MV-4-11 (cell line): ENCODE results near the gene LRMDA.

Source experiments
- DNase-seq: peaks from one replicate; lab custom pipeline; 2025; lab: John Stamatoyannopoulos, UW

LRMDA gene

DNA sequence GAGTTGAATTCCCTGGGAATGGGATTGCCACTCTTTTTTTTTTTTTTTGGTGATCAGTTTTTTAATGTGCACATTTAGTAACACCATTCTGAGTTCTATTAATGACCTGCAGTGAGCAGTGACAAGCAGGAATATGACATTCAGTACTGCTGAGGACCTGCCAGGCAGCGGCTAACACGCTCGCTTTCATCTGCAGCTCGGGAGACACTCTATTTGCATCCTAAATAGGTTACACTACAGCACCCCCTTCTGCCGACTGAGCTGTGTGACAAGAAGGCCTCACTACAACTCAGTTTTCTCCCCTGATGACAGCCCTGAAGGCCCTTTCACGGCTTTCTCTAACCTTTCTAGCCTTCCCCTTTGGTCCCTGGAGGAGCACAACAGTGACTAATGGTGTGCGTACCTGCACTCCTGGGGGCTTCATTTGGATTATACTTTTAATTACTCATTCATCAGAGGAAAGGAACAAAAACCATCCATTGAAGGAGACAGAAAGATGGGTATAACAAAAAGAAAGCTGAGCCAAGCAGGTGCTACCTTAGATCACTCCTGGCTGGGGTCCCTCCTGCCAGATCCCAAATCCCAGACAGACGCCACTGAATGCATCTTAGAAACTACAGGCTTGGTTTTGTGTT, 872.4 kb downstream of the LRMDA start:
- DNase-seq = peak; percentile 65

DNA sequence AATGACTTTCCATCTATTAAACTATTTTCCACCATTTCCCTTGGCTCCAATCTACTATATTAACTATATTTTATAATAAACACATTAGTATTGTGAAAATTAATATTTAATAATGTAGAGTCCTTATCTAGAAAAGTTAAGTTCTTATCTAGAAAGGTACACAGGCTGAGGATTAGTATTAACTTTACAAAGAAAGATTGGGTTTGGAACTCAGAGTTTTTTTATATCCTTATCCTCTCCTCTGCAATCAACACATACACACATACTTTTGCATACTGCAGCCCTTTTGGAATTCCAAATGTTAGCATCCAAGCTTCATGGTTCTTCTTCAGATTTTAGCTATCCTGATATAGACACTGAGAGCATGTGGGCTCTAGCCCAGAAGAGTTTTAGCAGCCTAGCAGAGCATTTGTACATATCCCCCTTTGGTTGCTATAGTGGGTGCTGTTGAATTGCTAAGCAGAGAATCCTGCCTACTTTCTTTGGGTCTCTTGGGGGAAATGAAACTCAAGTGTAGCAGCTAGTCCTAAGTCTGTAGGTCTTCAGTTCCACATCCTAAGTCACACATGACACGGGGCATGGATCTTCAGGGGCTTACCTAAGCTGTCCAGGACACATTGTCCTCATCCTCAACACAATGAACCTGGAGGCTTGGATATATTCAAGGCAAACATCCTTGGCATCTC, 874.6 kb downstream of the LRMDA start:
- DNase-seq = peak; percentile 90

DNA sequence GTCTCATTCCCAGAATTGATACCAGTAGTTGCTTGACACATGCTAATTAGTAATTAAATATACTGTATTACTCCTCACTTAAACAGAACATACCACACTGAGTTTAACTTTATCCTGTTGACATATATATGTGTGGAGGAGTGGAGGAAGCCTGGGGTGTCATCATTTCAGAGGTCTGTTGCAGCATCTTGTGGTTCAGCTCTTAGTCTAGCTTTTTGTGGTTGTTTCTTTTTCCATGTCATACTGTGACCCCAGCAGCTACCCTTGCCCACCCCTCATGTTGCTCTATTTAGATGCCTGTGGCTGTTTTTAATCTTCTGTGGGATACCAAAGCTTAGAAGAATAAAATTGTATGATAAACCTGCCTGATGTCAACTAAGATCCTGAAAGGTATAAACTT, 875.4 kb downstream of the LRMDA start:
- peak; percentile 95 for DNase-seq

DNA sequence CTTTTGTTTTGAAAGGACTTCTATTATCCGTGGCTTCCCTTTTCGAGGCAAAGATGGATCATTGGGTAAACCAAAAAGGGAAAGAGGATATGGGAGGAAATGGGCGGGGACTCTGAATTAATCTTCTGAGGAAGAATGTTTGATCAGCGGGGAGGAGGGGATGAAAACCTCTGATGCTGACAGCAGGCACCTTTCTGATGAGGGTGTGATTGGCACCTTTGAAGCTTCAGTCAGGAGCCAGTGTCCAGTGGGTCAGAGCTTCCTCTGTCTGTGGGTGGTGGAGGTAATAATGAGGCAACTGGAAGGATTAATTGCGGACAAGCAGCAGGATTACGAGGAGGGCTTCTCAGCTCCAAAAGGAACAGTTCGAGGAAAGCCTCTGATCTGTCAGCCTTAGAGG, 877.6 kb downstream of the LRMDA start:
- no peak for DNase-seq

DNA sequence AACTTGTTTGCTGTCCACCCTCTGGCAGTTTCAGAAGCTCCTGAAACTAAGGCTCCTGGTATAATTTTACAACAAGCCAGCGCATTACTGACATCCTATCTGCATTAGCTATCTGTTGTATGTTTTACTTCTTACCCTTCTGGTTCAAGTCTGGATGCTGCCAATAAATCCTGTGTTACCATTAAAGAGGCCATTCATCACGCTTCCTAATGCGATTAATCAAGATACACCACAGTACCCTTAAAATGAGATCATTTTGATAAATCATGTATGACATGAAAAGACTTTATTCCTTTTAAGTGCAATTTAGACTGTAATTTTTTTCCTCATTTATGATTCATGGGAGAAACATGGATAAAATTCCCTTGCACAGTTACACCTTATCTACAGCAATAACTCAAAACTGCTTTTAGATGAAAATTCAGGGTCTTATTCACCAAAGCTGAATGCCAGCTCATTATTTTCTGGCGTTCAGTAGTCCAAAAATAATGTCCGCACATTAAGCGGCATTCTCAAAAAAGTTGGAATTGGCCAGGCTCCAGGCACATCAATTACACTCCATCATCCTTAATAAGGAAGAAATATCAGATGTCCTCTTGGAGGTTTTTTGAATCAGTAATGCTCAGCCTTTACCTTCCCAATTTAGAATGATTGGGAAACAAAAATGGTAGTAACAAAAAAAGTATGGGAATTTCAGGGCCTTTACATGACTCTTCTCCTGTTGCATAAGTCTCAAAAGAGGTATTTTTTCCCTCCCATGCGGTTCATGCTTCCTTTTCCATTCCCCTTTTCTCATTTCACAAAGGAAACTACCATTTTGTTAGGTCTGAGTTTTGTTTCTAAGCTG, 878.5 kb downstream of the LRMDA start:
- DNase-seq = no peak

DNA sequence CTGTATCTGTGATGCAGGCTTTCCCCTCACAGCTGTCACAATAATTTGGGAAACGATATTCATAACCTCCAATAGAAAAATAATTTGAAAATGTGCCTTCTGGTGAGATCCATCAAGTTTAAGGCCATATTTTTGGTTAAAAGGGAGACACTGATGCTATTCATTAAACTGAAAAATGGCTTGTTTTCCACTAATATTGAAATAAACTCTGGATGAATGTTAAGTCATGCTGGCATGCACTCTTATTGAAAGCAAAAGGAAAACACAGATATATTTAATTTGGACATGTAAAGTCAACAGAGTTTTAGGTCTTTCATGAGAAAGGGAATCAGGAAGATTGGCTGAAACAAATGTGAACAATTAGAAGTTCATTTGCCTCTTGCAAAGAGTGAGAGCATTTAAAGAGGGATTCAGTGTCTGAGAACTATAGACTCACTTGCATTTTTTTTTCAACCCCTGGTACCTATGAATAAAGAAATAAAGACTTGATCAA, 879.2 kb downstream of the LRMDA start:
- no peak for DNase-seq

DNA sequence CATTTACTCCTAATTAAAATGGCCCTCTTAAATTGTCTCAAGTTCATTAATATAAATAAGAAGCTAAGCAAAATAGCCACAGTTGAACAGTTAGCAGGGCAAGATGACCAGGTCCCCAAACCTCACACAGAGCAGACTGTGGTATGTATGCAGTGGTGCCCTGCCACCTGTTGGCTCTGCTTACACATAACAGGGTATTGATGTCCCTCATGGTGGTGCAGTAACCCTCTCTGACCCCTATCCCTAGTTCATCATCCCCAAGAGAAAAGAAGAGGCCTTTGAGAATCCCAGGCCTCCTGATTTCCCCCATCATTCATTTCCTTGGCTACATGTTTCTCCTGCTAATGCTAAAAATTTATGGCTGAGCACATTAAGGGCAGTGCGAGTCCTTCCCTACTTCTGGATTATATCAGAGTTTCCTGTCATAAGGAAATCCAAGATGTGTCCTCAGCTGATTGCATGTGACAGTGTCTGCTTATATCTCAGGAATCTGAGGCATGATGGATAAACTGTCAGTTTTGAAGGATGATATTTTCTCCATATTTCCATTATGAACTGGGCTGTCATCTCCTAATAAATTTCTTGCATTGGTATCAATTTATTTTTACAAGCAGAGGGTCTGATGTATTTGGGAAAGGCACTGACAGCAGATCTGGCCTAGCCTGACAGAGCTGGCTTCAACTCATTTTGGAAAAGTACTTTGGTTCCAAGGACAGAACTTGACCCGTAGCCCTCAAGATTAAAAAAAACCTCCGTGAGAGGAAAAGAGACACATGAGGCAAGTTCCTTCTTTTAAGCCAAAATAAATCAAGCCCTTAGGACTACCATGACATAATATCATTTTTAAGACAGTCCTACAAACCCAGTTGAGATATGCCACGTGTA, 880.6 kb downstream of the LRMDA start:
- peak; percentile 32 for DNase-seq

DNA sequence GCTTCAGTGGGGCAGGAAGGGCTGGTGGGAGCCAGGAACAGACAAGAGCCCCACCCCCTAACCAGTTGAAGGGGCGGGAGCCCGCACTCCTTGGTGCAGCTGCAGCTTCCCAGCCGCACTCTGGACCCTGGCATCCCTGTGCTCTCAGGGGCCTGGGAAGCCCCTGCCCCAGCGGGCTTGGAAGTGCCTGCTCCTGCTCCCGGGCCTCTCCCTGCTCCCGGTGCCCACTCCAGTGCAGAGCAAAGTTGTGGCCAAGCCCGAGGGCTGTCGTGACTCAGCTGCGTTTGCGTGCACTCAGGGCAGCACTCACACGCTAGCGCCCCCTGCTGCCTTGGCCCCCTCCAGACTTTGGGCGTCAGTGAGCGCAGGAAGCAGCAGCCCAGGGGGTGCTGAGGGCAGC, 883.8 kb downstream of the LRMDA start:
- DNase-seq = no peak

DNA sequence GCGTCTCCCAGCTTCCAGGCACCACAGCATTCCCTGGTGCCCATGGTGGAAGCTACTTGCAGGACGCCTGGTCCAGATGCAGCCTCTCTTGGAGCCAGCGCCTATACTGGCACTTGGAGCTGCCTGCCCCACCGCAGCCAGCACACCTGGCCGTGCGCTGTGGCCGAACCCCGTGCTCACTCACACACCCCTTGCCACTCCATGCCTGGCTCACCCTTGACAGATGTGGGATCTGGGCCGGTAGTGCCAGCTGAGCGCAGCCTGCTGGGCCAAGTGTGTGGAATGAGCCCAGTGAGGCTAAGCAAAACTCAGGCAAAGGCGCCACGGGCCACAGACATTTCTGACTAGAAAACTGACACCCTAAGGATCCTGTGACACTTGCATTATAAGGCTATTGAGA, 884.8 kb downstream of the LRMDA start:
- no peak for DNase-seq

DNA sequence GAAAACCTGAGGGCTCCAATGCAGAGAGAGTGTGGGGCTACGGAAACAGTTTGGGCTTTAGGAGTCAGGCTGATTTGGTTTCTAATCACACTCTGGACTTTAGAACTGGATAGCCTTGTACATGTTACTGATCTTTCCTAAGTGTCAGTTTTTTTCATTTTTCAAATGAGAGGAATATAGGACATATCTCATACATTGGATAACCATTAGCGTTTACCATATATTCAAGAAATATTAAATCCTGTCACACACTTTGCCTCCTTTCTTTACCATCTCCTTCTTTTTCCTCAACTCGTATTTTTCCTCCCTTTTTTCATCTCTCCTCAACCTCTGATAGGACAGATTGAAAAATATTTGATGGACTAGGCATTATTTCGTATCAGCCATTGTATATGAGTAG, 885.7 kb downstream of the LRMDA start:
- DNase-seq = no peak

DNA sequence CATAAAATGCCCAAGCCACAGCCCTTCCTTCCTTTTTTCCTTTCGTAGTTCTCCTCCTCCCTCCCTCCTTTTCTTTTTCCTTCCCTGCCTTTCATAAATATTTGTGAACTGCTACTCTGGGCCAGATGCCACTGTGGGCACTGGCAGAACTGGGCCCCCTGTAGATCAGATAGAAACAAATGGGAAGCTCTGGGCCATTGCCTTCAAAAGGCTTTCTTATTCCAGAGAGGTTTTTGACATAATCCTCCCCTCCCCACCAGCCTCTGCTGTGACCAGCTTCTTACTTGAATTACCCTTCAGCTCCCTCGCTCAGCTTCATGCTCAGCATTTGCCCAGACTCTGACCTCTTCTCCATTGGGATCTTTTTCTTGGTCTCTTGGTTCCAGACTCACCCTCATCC, 886.8 kb downstream of the LRMDA start:
- peak; percentile 24 for DNase-seq

DNA sequence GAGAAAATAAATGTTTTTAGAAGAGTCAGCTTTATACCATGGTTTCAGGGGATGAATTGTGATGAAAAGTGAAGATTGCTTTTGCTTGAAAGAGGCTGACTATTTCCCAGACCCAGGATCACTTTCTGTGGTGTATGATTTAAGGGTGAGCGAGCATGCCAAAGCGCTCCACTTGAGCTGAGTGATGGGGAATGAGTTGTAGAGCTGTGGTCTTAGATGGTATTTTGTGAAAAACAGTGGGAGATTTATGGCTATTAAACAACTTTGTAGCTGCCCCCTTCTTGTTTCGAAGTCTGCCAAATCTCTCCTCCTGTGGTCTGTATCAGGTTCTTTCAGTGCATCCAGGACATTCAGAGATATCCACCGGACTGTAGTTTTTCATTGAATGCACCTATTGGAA, 888.2 kb downstream of the LRMDA start:
- no peak for DNase-seq

DNA sequence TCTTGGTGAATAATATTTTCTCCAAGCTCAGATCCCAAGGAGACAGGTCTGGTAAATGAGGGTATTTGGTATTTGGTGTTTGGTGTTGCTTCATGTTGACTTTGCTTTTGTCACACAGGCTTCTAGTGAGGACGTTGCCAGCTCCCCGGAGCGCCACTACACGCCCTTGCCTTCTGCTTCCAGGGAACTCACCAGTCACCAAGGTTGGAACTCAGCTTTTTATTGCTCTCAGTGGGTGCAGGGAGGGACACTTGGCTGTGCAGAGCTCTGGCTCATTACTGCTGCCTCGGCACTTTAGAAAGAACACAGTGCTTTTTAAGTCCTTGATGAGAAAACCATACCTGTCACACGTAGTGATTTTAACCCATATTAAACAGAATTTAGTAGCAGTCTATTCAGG, 892.9 kb downstream of the LRMDA start:
- DNase-seq = no peak

DNA sequence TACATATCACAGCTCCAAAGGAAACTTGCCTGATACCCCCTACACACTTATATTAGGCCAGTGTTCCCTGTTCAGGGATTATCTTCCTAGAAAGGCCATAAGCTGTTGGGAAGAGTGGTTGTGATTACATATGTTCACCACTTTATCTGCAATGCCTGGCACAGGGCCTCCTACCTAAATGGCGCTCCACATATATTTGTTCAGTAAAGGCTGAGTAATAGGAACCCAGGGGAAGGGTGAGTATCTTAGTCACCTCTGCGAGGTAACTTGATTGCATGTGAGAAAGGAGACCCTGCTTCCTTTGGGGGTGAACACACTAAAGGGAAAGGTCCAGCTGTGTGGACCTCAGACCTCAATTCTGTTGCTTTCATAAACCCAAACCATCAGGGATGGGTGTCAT, 896.0 kb downstream of the LRMDA start:
- no peak for DNase-seq

DNA sequence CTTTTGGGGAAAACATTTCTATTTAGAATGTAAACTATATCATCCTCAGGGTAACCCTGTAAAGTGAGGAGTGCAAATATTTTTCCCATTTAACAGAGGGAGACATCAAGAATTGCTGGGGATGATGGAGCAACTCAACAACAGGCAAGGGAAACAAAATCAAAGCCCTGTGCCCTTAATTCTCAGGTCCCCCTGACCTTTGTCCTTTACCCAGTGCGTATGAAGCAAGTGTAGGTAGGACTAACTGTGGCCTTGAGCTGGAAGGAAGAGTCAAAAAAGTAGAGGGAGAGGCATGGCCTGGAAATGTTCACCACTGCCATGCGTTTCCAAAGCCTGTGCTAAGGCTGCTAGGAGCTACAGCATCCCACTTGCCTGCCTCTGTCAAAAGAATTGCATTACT, 896.9 kb downstream of the LRMDA start:
- DNase-seq = no peak

DNA sequence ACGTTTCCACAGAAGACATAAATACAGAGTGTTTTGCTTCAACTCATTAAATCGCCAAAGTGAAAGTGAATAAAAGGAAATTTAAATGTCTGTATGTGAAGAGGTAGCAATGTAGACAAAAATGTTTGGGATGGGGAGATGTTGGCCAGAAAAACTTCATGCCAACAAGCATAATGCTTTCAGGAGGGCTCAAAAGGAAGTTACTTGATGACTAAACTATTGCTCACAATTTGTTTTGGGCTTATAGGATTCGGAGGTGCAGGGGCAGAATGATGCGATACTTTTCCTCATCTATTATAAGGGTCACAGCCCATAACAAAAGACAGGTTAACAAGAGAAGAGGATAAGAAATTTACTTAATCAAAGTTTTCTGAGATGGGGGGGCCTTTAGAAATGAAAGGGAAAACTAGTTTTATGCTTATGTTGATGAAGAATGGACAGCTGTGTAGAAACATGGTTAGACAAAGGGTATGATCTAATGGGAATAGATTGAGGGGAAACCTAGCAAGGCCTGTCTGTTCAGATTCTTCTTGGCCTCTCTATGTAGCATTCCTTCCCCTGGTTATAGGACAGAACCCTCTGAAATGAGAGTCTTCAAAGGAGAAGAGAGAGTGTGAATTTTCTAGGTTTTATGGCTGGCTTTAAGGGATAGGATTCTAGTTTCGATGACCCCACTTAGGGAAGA, 898.6 kb downstream of the LRMDA start:
- no peak for DNase-seq

DNA sequence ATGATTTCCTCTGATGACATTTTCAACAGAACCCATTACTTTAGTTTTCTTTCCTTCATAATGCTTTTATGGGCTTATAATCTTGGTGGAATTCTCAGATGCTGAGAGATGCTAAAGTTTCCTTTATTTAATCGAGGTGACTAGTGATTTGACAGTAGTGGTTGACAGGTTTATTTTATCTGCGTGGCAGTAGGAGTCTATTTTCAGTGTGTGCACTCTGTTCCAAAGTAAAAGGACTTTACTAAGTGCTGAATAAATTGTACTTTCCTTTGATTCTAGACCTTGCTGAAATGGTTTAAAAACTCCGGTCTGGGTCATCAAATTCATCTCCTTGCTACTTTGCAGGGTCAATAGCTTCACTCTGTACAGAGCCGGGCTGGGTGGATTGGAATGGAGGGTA, 900.3 kb downstream of the LRMDA start:
- no peak for DNase-seq

DNA sequence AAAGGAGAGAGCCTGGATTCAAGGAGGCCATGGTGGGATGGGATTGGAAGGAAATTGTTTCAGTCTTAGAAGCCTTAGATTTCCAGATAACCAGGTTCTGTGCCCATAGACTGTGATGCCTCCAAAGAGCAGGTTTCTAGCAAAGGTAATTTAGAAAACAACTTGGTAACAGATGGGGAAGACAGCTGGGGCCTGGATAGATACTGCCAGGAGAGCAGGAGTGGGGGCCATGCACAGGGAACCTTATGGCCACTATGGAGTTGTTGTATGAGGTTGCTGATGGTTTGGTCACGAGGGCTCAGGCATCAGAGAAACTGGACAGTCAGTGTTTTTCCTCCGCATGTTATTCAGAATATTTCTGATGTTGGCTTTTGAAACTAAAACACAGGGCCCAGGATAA, 901.9 kb downstream of the LRMDA start:
- DNase-seq = no peak

DNA sequence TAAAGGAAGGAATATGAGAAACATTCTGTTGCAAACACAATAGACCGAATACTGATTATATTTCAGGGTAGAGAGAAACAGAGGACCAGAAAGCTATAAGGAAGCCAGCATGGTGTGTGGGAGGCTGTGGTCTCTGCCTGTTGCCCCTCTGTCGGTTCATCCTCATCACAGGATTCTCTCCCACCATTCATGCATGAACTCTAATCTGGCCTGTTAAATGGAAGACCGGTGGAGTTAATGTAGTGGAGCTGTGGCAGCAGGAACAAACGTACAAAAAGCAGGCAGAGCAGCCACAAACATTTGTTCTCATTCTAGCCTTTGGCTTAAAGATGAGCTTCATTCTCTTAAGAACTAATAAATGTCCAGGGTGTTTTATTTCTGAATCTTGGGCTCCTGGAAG, 902.4 kb downstream of the LRMDA start:
- DNase-seq = no peak

DNA sequence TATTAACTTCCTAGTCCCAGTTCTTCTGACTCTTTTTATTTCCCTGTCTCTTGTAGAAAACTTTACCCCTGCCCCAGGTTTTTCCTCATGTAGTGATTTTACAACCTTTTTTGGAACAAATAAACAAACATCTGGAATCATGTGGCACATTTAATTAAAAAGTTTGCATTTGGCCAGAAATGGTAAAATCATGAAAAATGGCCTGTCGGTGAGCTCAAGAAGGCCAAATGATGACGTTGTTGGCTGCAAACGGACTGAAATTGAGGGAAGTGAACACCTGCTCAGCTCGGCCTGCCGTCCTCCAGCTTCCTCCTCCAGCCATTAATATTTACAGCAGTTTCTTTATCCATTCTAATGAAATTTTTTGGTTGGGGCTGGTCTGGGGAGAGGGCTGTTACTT, 902.8 kb downstream of the LRMDA start:
- DNase-seq = no peak

DNA sequence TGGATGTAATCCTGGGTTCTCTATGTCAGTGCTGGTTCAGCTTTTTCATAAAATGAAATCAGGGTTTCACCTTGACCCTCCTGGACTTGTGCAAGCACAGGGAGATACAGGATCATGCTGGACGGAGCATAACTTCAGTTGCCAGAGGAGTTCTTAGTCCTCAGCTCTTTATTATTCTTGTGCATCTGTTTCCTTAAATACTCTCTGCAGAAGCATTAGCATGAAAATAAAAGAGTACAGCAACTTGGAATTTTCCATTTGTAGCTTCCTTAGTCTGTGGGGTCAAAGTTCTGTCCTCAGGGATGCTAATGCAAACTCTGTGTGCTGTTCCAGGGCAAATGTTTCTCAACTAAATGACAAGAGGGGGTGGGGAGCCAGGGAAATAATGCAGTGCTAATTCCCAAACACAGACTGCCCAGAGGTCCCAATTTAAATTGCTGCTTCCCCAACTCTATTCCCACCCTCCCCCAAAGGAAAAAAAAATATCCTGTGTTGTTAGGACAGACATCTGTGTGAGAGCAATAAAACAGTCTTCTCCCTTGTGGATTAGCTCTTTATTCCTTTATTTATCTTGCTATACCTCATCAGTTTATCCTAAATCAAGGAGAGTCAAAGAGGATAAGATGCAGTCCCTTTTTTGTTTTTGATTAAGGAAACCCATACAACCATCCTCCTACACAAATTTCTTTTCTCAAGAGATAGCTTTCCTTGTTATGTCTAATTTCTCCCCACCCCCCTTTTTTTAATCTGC, 905.0 kb downstream of the LRMDA start:
- DNase-seq = no peak
